PC-9 (cell line): ENCODE data around the gene ELL3.

Source experiments
- EZH2 ChIP-seq: fragments of 200-600 bp; sonication (generic); IDR thresholded peaks from 2 replicates; pipeline ENCODE4 v1.8.0; 2017; ENCODE audit warnings: antibody characterized with exemption, low read depth
- TF ChIP-seq, protein P1 (sequence below): fragments of 200-600 bp; sonication (generic); conservative IDR thresholded peaks from 2 replicates; pipeline ENCODE4 v1.6.1; 2017; ENCODE audit warnings: mixed run types, antibody characterized with exemption, mild to moderate bottlenecking, moderate library complexity

DNA sequence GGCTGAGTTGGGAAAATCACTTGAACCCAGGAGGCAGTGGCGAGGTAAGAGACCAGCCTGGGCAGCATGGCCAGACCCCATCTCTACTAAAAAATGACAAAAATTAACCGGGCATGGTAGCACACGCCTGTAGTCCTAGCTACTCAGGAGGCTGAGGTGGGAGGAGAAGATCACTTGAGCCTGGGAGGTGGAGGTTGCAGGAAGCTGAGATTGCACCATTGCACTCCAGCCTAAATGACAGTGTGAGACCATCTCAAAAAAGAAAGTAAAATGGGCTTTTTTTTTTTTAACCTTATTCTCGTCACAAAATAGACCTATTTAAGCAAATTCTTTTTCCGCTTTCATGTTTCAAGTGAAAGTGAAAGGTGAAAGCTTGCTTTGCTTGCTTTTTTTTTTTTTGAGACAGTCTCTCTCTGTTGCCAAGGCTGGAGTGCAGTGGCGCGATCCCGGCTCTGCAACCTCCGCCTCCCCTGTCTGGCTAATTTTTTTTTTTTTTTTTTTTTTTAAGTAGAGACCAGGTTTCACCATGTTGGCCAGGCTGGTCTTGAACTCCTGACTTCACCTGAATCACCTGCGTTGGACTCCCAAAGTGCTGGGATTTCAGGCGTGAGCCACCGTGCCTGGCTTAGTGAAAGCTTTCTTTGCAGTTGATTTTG, 26.9 kb downstream of the ELL3 start:
- TF ChIP-seq, protein P1, sequence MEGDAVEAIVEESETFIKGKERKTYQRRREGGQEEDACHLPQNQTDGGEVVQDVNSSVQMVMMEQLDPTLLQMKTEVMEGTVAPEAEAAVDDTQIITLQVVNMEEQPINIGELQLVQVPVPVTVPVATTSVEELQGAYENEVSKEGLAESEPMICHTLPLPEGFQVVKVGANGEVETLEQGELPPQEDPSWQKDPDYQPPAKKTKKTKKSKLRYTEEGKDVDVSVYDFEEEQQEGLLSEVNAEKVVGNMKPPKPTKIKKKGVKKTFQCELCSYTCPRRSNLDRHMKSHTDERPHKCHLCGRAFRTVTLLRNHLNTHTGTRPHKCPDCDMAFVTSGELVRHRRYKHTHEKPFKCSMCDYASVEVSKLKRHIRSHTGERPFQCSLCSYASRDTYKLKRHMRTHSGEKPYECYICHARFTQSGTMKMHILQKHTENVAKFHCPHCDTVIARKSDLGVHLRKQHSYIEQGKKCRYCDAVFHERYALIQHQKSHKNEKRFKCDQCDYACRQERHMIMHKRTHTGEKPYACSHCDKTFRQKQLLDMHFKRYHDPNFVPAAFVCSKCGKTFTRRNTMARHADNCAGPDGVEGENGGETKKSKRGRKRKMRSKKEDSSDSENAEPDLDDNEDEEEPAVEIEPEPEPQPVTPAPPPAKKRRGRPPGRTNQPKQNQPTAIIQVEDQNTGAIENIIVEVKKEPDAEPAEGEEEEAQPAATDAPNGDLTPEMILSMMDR = no peak
- TF ChIP-seq EZH2 = no peak
